Measurements from ENCODE around the gene ZCCHC24.

ZCCHC24 gene

GRCh38 chr10:79445977-79446757 lies 743 bp upstream of the ZCCHC24 start:
- DNase-seq (ENCODE audit: low read depth in 2 of 2), result no peak

- peak; percentile 9 to 37 for DNase-seq (ENCODE audit: low read depth in 2 of 2)
Measured at GRCh38 chr10:79444199-79445119, 965 bp downstream of the ZCCHC24 start.

- DNase-seq (ENCODE audit: low read depth in 2 of 2), result no peak
Measured at GRCh38 chr10:79443338-79444198, 1.9 kb downstream of the ZCCHC24 start.

GRCh38 chr10:79442171-79443040 lies 3.0 kb downstream of the ZCCHC24 start:
- DNase-seq (ENCODE audit: low read depth in 2 of 2), result no peak

GRCh38 chr10:79441433-79441832 lies 4.0 kb downstream of the ZCCHC24 start:
- DNase-seq (ENCODE audit: low read depth in 2 of 2), result no peak

- DNase-seq (ENCODE audit: low read depth in 2 of 2), result no peak
Measured at GRCh38 chr10:79440281-79440680, 5.1 kb downstream of the ZCCHC24 start.

GRCh38 chr10:79438699-79439085 lies 6.7 kb downstream of the ZCCHC24 start:
- no peak for DNase-seq (ENCODE audit: low read depth in 2 of 2)

GRCh38 chr10:79438021-79438698 lies 7.3 kb downstream of the ZCCHC24 start:
- DNase-seq (ENCODE audit: low read depth in 2 of 2), result no peak

GRCh38 chr10:79437111-79437814 lies 8.2 kb downstream of the ZCCHC24 start:
- DNase-seq (ENCODE audit: low read depth in 2 of 2), result no peak

GRCh38 chr10:79436850-79437103 lies 8.6 kb downstream of the ZCCHC24 start:
- no peak for DNase-seq (ENCODE audit: low read depth in 2 of 2)

- DNase-seq (ENCODE audit: low read depth in 2 of 2), result no peak
Measured at GRCh38 chr10:79436066-79436849, 9.2 kb downstream of the ZCCHC24 start.

GRCh38 chr10:79435271-79436065 lies 10.0 kb downstream of the ZCCHC24 start:
- no peak for DNase-seq (ENCODE audit: low read depth in 2 of 2)

GRCh38 chr10:79434821-79435251 lies 10.6 kb downstream of the ZCCHC24 start:
- no peak for DNase-seq (ENCODE audit: low read depth in 2 of 2)

- DNase-seq (ENCODE audit: low read depth in 2 of 2), result no peak
Measured at GRCh38 chr10:79434223-79434687, 11.2 kb downstream of the ZCCHC24 start.

GRCh38 chr10:79433324-79434222 lies 11.9 kb downstream of the ZCCHC24 start:
- DNase-seq (ENCODE audit: low read depth in 2 of 2), result no peak

- no peak for DNase-seq (ENCODE audit: low read depth in 2 of 2)
Measured at GRCh38 chr10:79431891-79432831, 13.3 kb downstream of the ZCCHC24 start.

Data from stimulated activated CD4-positive, alpha-beta T cell treated with anti-CD3 and anti-CD28 coated beads, Interleukin-12 subunit alpha, Interleukin-12 subunit beta, amount 100 ng/mL, for 24 hours (primary cell).